ENCODE measurements around the gene CDV3. TPM values are rescaled to one million over a fixed set of nuclear protein-coding genes. Genes with fewer than 3 reads are reported as not detected.

CDV3 gene
- total RNA-seq, 2 experiments from 2014 or later: 211 to 212 TPM

- POLR2A ChIA-PET: interaction anchor here (0.5 to 10.6 kb wide), 5 partner anchors 86 to 133 kb away, joined by 3 to 87 read pairs (median 6); partner anchors contain the start of gene TOPBP1
- peak overlapping the region; percentile 81 for H3K4me3 Mint-ChIP-seq
- CTCF ChIA-PET: interaction anchor here (0.6 to 8.8 kb wide), 4 partner anchors 87 to 152 kb away, joined by 3 to 89 read pairs (median 4); no protein-coding TSS in a partner anchor
- H3K9me3 Mint-ChIP-seq: no peaks in the 10 kb centered on the region
- no peak for ATAC-seq
- H3K27ac Mint-ChIP-seq: peak overlapping the region; percentile 82
- intact Hi-C loops (cut with micrococcal nuclease): loop anchor here (5.0 kb wide), 1 partner anchor 134 kb away; no protein-coding TSS in a partner anchor
- H3K4me1 Mint-ChIP-seq (ENCODE audit: low read depth): peaks cover 55% of the 10 kb centered on the region
- H3K27me3 Mint-ChIP-seq: no peaks in the 10 kb centered on the region
- no peak for DNase-seq
- peaks cover 60% of the 10 kb centered on the region for H3K36me3 Mint-ChIP-seq (ENCODE audit: low read depth)
- TF ChIP-seq CTCF (IDR thresholded peaks at IDR 0.05): no peak
These were observed 2.7 kb downstream of the CDV3 start for GRCh38 chr3:133576169-133576568.

GRCh38 chr3:133578548-133579191 is 5.2 kb downstream of the CDV3 start:
- ChIA-PET POLR2A (interaction anchor here (0.7 to 10.6 kb wide), 15 partner anchors 8 to 857 kb away, joined by 3 to 87 read pairs (median 3); partner anchors contain the start of gene TOPBP1), CTCF (interaction anchor here (1.0 to 8.8 kb wide), 18 partner anchors 9 to 852 kb away, joined by 3 to 89 read pairs (median 4); no protein-coding TSS in a partner anchor)
- H3K4me1 Mint-ChIP-seq (ENCODE audit: low read depth): peaks cover 62% of the 10 kb centered on the region
- peaks cover 73% of the 10 kb centered on the region for H3K36me3 Mint-ChIP-seq (ENCODE audit: low read depth)
- no peaks in the 10 kb centered on the region for H3K27me3 Mint-ChIP-seq
- H3K27ac Mint-ChIP-seq: peak overlapping the region; percentile 85
- ATAC-seq (no peak), DNase-seq (no peak)
- TF ChIP-seq CTCF (IDR thresholded peaks at IDR 0.05): peak; percentile 67
- intact Hi-C loops (cut with micrococcal nuclease): loop anchor here (5.0 kb wide), 1 partner anchor 136 kb away; no protein-coding TSS in a partner anchor
- no peaks in the 10 kb centered on the region for H3K9me3 Mint-ChIP-seq
- peak overlapping the region; percentile 81 for H3K4me3 Mint-ChIP-seq

GRCh38 chr3:133583396-133583795 is 9.9 kb downstream of the CDV3 start:
- intact Hi-C loops (cut with micrococcal nuclease): no loop called here
- H3K27ac Mint-ChIP-seq: peak overlapping the region; percentile 62
- ATAC-seq (no peak), DNase-seq (no peak)
- POLR2A ChIA-PET: interaction anchor here (0.9 to 1.9 kb wide), 2 partner anchors 9 to 135 kb away, joined by 3 to 6 read pairs; no protein-coding TSS in a partner anchor
- H3K27me3 Mint-ChIP-seq: no peaks in the 10 kb centered on the region
- TF ChIP-seq CTCF (IDR thresholded peaks at IDR 0.05): no peak
- no peaks in the 10 kb centered on the region for H3K9me3 Mint-ChIP-seq
- no peak overlapping the region for H3K4me3 Mint-ChIP-seq
- CTCF ChIA-PET: interaction anchor here (1.5 to 1.8 kb wide), 2 partner anchors 9 to 95 kb away, joined by 5 to 6 read pairs; no protein-coding TSS in a partner anchor
- H3K36me3 Mint-ChIP-seq (ENCODE audit: low read depth): peaks cover 68% of the 10 kb centered on the region
- H3K4me1 Mint-ChIP-seq (ENCODE audit: low read depth): peaks cover 65% of the 10 kb centered on the region

- ChIA-PET CTCF (interaction anchor here (0.9 to 1.3 kb wide), 4 partner anchors 9 to 145 kb away, joined by 3 to 4 read pairs (median 3); no protein-coding TSS in a partner anchor), POLR2A (interaction anchor here (0.6 to 1.0 kb wide), 4 partner anchors 9 to 34 kb away, joined by 3 to 6 read pairs (median 3); no protein-coding TSS in a partner anchor)
- Mint-ChIP-seq H3K27me3 (no peaks in the 10 kb centered on the region), H3K4me1 (ENCODE audit: low read depth) (peaks cover 56% of the 10 kb centered on the region), H3K27ac (peak overlapping the region; percentile 68), H3K36me3 (ENCODE audit: low read depth) (peaks cover 55% of the 10 kb centered on the region), H3K4me3 (no peak overlapping the region), H3K9me3 (no peaks in the 10 kb centered on the region)
- intact Hi-C loops (cut with micrococcal nuclease): no loop called here
- ATAC-seq: no peak
- TF ChIP-seq CTCF (IDR thresholded peaks at IDR 0.05): no peak
- DNase-seq: no peak
These were observed 14.5 kb downstream of the CDV3 start for GRCh38 chr3:133588035-133588434.
